ENCODE data around the gene ERC2.

ERC2 gene

GRCh38 chr3:55469957-55470526 lies 998.2 kb downstream of the ERC2 start:
- no peak for DNase-seq (ENCODE audit: low read depth)

GRCh38 chr3:55468251-55468650 lies 1000.0 kb downstream of the ERC2 start:
- DNase-seq (ENCODE audit: low read depth) = no peak

- no peak for DNase-seq (ENCODE audit: low read depth)
Measured at GRCh38 chr3:55467099-55467498, 1001.2 kb downstream of the ERC2 start.

- DNase-seq (ENCODE audit: low read depth) = no peak
Measured at GRCh38 chr3:55466526-55466925, 1001.7 kb downstream of the ERC2 start.

GRCh38 chr3:55461896-55462295 lies 1006.4 kb downstream of the ERC2 start:
- DNase-seq (ENCODE audit: low read depth) = no peak

- DNase-seq (ENCODE audit: low read depth) = no peak
Measured at GRCh38 chr3:55459838-55460237, 1008.4 kb downstream of the ERC2 start.

All from stimulated activated CD8-positive, alpha-beta memory T cell treated with anti-CD3 and anti-CD28 coated beads, Interleukin-4, amount 100 ng/mL, for 24 hours (primary cell).